PC-3 (cell line): ENCODE results near the gene PTDSS2. TPM values are rescaled to one million over a fixed set of nuclear protein-coding genes. Genes with fewer than 3 reads are reported as not detected.

Experiments
- ATAC-seq: fragments of 200-7000 bp; cut with Tn5 transposase; 2 replicates; pipeline ENCODE4 v1.9.1; 2020; ENCODE audit warnings: mild to moderate bottlenecking, moderate library complexity
- BruUV-seq: library from RNA; stranded (reverse); fragments of 400-500 nt; replicated peaks from 2 replicates; lab custom pipeline; 2021; lab: Mats Ljungman, UMichigan
- CTCF ChIA-PET: fragments of 300-600 bp; sonication (Branson Sonifier 250); formaldehyde crosslinking; loops from one replicate; lab custom pipeline; 2022; ENCODE audit warnings: antibody characterized with exemption; lab: Charles Lee
- POLR2A ChIA-PET: fragments of 300-600 bp; sonication (Branson Sonifier 250); formaldehyde crosslinking; loops from one replicate; lab custom pipeline; 2022; ENCODE audit warnings: antibody characterized with exemption; ENCODE audit not compliant: unreplicated experiment; lab: Charles Lee
- DNase-seq: peaks from one replicate; pipeline ENCODE4 v3.0.0-alpha.2; 2015
- H2AFZ ChIP-seq: fragments of 300-600 bp; sonication (generic); 2 replicates; pipeline ENCODE4 v1.6.0; 2016; ENCODE audit warnings: antibody characterized with exemption, low read length
- H3F3A ChIP-seq: fragments of 300-600 bp; sonication (generic); one replicate; pipeline ENCODE4 v1.6.0; 2017; ENCODE audit warnings: antibody characterized with exemption, low read length, control low read depth, mild to moderate bottlenecking; ENCODE audit not compliant: unreplicated experiment
- H3K27ac ChIP-seq: fragments of 300-600 bp; sonication (generic); 2 replicates; pipeline ENCODE4 v1.5.1; 2016; ENCODE audit warnings: mild to moderate bottlenecking, low read length
- H3K27me3 ChIP-seq: fragments of 300-600 bp; sonication (generic); 2 replicates; pipeline ENCODE4 v1.6.1; 2016; ENCODE audit warnings: low read length, mixed read lengths
- H3K36me3 ChIP-seq: fragments of 300-600 bp; sonication (generic); 2 replicates; pipeline ENCODE4 v1.6.1; 2016; ENCODE audit warnings: low read depth, mixed run types, low read length, mixed read lengths
- H3K4me1 ChIP-seq: fragments of 300-600 bp; sonication (generic); 2 replicates; pipeline ENCODE4 v1.5.1; 2016; ENCODE audit warnings: low read length; ENCODE audit not compliant: insufficient read depth
- H3K4me2 ChIP-seq: fragments of 300-600 bp; sonication (generic); 2 replicates; pipeline ENCODE4 v1.6.0; 2016; ENCODE audit warnings: low read length
- H3K4me3 ChIP-seq: fragments of 300-600 bp; sonication (generic); 2 replicates; pipeline ENCODE4 v1.5.1; 2016; ENCODE audit warnings: mild to moderate bottlenecking, low read length, mixed read lengths
- H3K79me2 ChIP-seq: fragments of 300-600 bp; sonication (generic); 2 replicates; pipeline ENCODE4 v1.6.1; 2017; ENCODE audit warnings: low read length, mixed read lengths
- H3K9ac ChIP-seq: fragments of 300-600 bp; sonication (generic); 2 replicates; pipeline ENCODE4 v1.6.0; 2016; ENCODE audit warnings: mild to moderate bottlenecking, low read length
- H3K9me2 ChIP-seq: fragments of 300-600 bp; sonication (generic); replicated peaks from 2 replicates; pipeline ENCODE4 v1.6.1; 2016; ENCODE audit warnings: mixed run types, low read length, mixed read lengths
- H3K9me3 ChIP-seq: fragments of 300-600 bp; sonication (generic); 2 replicates; pipeline ENCODE4 v1.6.1; 2016; ENCODE audit warnings: low read length, mixed read lengths
- H4K20me1 ChIP-seq: fragments of 300-600 bp; sonication (generic); 2 replicates; pipeline ENCODE4 v1.6.1; 2016; ENCODE audit warnings: low read length, mixed read lengths
- CTCF ChIP-seq: fragments of 300-600 bp; sonication (generic); conservative IDR thresholded peaks from 2 replicates; pipeline ENCODE4 v1.5.1; 2017; ENCODE audit warnings: antibody characterized with exemption, low read depth, mild to moderate bottlenecking, low read length
- EZH2 ChIP-seq: fragments of 300-600 bp; sonication (generic); IDR thresholded peaks from one replicate; pipeline ENCODE4 v1.6.1; 2017; ENCODE audit warnings: antibody characterized with exemption, mild to moderate bottlenecking, low read length; ENCODE audit not compliant: unreplicated experiment
- EZH2phosphoT487 ChIP-seq: fragments of 300-600 bp; sonication (generic); IDR thresholded peaks from 2 replicates; pipeline ENCODE4 v1.6.1; 2018; ENCODE audit warnings: mild to moderate bottlenecking, antibody characterized with exemption, low read length, borderline replicate concordance
- intact Hi-C: fragments of 100-400 bp; cut with micrococcal nuclease; formaldehyde crosslinking; loops from 2 replicates; pipeline ENCODE4 v1.9.0; 2023
- total RNA-seq: library from RNA; depleted of rRNA; stranded (reverse); fragments of >200 nt; gene quantifications from 2 replicates; pipeline ENCODE4 v1.2.3, GENCODE V29; 2014

The PTDSS2 gene
- total RNA-seq, 1 experiment from 2014 or later, result 53.0 TPM

DNA sequence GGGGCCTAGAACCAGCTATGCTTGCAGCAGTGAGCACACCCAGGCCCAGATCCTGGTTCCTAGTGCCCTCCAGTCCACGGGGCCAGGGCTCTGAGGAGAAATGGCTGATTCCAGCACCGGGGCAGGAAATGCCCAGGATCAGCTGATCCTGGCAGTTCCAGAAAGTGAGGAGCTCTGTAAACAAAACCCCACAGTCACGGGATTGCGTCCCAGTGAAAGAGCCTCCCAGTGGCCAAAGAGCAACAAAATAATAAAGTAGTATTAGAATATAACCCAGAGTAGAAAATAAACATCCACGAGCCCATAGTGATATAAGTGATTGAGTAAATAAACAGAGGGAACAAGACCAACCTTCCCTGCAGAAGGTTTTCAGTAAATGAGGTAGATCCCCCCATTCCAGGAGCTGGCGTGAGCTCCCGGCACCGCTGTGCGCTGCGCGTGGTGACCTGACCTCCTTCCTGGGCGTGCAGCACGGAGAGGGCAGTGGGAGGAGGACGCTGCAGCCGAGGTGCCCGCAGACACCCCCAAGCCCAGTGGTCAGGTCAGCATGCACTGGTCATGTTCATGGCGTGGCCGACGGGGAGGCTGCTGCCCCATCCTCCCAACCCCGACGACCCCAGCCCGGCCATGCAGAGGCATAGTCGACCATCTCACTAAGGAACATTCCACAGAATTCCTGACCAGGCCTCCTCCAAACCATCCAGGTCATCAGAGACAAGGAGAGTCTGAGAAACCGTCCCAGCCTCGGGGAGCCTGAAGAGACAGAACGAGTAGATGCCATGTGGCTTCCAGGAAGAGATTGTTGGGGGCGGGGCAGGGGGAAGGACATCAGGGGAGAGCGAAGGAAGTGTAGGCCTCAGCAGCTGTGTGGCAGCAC lies 19.8 kb downstream of the PTDSS2 start:
- POLR2A ChIA-PET, result interaction anchor here (0.5 to 0.6 kb wide), 3 partner anchors 11 to 63 kb away, joined by 3 to 13 read pairs (median 5); no protein-coding TSS in a partner anchor

DNA sequence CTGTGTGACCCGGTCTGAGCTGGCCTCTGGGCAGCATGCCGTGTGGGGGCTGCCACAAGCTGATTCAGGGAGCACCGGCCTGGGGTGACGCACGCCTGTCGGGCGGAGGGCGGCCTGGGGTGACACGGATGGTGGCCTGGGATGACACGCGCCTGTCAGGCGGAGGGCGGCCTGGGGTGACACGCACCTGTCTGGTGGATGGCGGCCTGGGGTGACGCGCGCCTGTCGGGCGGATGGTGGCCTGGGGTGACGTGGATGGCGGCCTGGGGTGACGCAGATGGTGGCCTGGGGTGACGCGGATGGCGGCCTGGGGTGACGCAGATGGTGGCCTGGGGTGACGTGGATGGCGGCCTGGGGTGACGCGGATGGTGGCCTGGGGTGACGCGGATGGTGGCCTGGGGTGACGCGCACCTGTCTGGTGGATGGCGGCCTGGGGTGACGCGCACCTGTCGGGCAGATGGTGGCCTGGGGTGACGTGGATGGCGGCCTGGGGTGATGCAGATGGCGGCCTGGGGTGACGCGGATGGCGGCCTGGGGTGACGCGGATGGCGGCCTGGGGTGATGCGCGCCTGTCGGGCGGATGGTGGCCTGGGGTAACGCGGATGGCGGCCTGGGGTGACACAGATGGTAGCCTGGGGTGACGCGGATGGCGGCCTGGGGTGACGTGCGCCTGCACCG lies 21.5 kb downstream of the PTDSS2 start:
- H3F3A ChIP-seq, result no peaks in the 10 kb centered on the region
- H3K36me3 ChIP-seq, result no peaks in the 10 kb centered on the region
- BruUV-seq, result no TSS peak
- intact Hi-C loops, result no loop called here
- TF ChIP-seq EZH2 (no peak), EZH2phosphoT487 (no peak), CTCF (no peak)
- no peak overlapping the region for H3K9ac ChIP-seq
- ATAC-seq (no peak), DNase-seq (no peak)
- no peak overlapping the region for H2AFZ ChIP-seq
- CTCF ChIA-PET, result no interaction called here
- H3K4me3 ChIP-seq, result no peak overlapping the region
- POLR2A ChIA-PET, result no interaction called here
- no peak overlapping the region for H3K27ac ChIP-seq
- no peak overlapping the region for H3K4me2 ChIP-seq
- H4K20me1 ChIP-seq, result no peaks in the 10 kb centered on the region
- peaks cover 7% of the 10 kb centered on the region; the same call in 1 of the 2 replicates for H3K4me1 ChIP-seq
- no peaks in the 10 kb centered on the region for H3K9me2 ChIP-seq
- no peaks in the 10 kb centered on the region for H3K9me3 ChIP-seq
- no peaks in the 10 kb centered on the region for H3K27me3 ChIP-seq
- H3K79me2 ChIP-seq, result 0 out of 2 replicates have a peak, but pooled peaks cover 4% of the 10 kb centered on the region

More for the DNA sequence above, 19.8 kb downstream of the PTDSS2 start:
- H3K27me3 ChIP-seq, result no peaks in the 10 kb centered on the region
- H3K4me2 ChIP-seq, result peak overlapping the region; percentile 61
- no peak overlapping the region for H3K27ac ChIP-seq
- ATAC-seq (peak; percentile 97), DNase-seq (peak; percentile 34)
- no peak overlapping the region for H3K9ac ChIP-seq
- intact Hi-C loops, result loop anchor here (5.0 kb wide), 1 partner anchor 37 kb away; the partner anchor contains the start of gene RNH1
- H2AFZ ChIP-seq, result peak overlapping the region; percentile 70
- 0 out of 2 replicates have a peak overlapping the region, but pooled peaks have one; percentile 31 for H3K4me3 ChIP-seq
- H3K9me3 ChIP-seq, result no peaks in the 10 kb centered on the region
- no peaks in the 10 kb centered on the region for H4K20me1 ChIP-seq
- no TSS peak for BruUV-seq
- H3F3A ChIP-seq, result no peaks in the 10 kb centered on the region
- CTCF ChIA-PET, result interaction anchor here (1.0 kb wide), 1 partner anchor 21 kb away, joined by 4 read pairs; no protein-coding TSS in a partner anchor
- 0 out of 2 replicates have a peak, but pooled peaks cover 4% of the 10 kb centered on the region for H3K79me2 ChIP-seq
- peaks cover 7% of the 10 kb centered on the region; the same call in 1 of the 2 replicates for H3K4me1 ChIP-seq
- H3K36me3 ChIP-seq, result no peaks in the 10 kb centered on the region; the same call in 1 of the 2 replicates
- H3K9me2 ChIP-seq, result no peaks in the 10 kb centered on the region
- TF ChIP-seq CTCF (0 out of 2 replicates have a peak, but pooled peaks have one; percentile 20), EZH2phosphoT487 (no peak)
